IPS-11a (cell line): ENCODE measurements around the gene HMGB3.
"Not testable (repeated sequence)": the region's sequence is repeated elsewhere in the genome, so short reads cannot be mapped to it uniquely, and the experiment has no call there.

Experiments
- H3K4me3 ChIP-seq: one replicate; pipeline ENCODE4 v1.5.1; 2013; ENCODE audit warnings: low read depth, low read length, control low read depth

The HMGB3 gene

DNA sequence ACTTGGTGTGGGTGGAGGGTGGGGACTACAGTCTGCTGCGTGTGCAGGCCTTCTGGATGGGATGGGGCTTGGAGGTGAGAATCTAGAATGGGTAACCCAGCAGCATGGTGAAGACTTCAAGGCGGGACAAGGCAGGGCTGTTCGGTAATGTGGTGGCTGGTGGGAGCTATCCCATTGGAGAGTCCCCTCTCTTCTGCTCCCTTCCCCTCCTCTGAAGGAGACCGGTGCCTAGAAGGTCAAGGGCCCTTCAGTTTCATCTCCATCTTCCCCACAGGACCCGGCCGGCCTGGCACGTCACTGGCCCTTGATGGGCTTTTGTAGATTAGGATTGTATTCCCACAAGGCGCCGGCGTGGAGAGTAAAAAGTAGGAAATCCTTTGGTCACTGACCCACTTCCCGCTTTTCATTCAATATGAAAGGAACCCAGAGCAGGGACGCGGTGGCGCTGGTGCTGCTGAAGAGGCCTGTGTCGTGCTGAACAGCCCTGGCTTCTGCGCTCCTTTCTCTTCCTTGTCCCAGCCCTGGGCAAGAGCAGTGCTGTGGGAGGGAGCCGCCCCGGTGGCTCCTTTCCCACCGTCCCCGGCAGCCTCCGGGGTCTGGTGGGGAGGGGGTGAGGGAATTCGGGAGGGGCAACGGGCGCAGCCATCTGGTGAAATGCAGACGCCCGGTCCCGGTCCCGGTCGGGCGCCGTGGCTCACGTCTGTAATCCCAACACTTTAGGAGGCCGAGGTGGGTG lies 7.3 kb upstream of the HMGB3 start:
- no peak overlapping the region for H3K4me3 ChIP-seq

DNA sequence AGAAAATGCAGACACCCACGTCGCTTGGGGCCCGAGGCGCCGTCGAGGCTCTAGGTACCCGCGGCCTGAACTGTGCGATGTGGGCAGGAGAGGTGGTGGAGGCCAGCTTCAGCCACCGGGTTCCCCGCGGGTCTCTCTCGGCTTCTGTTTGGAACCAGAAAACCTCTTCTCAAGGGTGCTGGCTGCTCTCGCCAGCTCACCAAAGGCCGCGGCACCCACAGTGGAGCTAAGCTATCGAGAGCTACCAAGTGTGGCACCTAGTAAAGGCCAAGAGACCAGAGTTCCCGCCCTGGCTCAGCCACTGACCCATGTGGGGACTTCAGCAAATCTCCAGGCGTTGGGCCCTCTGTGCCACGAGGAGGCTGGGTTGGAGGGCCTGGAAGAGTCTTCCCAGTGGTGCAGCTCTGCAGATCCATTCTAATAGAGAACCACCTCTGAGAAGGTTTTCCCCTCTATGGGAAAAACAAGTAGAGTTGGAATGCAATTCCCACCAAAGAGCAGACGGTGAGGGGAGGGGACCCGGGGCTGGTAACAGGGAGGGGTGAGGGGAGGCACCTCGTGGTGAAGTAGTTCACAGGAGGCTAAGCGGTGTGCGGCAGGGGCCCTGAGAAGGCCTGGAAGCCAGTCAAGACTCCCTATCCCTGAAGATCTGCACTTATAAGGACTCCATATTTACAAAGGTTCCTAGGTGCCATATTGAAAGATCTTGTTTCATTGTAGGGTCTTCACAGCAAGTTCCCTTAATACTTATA lies 5.5 kb upstream of the HMGB3 start:
- no peak overlapping the region for H3K4me3 ChIP-seq

DNA sequence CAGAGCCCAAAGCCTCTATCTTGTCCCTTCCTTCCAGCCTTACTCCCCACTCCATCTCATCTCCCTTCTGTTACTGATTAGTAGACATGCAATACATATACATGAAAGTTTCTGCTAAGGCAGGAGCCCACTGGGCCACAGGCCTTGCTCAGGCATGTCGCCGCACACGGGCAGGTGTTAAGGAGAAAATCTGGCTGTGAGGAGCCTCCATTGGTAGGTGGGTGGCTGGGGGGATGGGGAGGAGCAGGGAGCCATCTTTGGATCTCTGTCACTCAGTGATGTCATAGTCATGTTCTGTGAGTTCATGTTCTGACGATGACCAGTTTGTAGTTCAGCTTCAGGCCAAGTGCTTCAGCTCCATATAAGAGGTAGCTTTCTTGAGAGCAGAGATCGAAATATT lies 2.9 kb upstream of the HMGB3 start:
- H3K4me3 ChIP-seq: no peak overlapping the region

DNA sequence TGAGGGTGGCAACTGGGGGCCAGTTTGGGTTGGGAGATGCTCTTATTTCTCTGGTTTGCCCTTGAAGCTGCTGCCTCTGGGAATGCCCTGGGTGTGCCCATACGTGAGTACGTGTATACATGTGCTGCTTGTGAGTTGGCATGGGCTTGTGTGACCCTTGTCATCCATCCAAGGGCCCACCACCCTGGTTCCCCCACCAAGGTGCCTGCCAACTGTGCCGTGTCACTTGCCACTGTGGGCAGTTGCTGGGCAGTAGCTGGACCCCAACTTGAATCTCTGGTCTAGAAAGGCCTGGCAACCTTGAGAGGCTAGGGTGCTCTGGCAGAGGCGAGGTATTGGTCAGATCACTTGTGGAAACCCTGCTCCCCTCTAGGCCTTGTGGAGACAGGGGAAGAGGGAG lies 2.4 kb upstream of the HMGB3 start:
- H3K4me3 ChIP-seq: no peak overlapping the region

DNA sequence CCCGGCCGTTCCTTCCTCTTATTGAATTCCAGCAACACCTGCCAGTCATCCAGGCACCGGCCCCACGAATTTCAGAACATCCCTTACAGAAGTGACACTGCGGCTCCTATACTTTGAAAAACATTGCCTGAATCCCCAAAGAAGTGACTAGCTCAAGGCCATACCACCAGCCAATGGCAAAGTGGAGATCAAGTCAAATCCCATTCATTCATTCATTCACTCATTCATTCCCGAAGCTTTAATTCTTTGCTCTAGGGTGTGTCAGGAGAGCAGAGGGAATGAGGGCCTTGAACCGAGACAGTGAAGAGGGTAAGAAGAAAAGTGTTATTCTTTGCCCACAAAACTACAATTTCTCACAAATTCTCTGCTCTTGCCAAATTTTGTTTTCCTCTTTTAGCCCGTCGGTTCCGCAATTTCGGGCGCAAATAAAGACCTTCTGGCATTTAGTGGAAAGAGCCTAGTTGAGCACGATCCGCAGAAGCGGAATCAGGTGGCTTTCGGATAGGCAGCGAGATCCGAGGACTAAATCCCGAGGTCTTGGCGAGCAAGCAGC lies 824 bp upstream of the HMGB3 start:
- H3K4me3 ChIP-seq: peak overlapping the region; percentile 27

- H3K4me3 ChIP-seq: peak overlapping the region; percentile 27
Observed at GRCh38 chrX:150983521-150984168, 510 bp downstream of the HMGB3 start.

DNA sequence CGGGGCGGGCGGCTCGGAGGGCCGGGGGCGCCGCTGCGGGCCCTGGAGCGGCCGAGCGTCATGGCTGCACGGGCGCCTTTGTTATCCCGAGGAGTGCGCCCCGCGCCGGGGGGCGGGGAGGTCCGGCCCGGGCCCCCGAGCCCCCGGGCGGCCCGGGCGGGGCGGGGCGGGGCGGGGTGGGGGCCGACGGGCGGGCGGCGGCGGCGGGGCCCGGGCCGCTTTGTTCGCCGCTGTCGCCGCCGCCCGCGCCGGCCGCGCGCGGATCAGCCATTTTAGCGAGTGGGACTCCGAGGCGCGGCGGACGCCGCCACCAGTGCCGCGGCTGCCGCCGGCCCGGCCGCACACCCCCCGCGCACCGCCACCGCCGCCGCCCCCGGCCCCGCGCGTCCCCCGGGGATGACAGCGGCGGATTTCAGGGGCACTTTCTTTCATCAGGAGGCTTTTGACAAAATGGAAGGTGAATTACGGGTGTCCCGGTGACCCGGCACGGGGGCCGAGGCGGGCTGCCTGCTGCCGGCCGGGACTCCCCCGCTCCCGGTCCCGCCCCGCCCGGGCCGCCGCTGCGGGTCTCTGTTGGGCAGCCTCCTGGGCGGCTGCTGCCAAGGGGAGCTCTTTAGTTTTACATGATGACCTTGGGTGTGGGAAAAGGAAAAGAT lies 1.2 kb downstream of the HMGB3 start:
- H3K4me3 ChIP-seq: peak overlapping the region; percentile 48

GRCh38 chrX:150987687-150988086 lies 4.6 kb downstream of the HMGB3 start:
- not testable (repeated sequence) for H3K4me3 ChIP-seq

GRCh38 chrX:150989420-150989819 lies 6.3 kb downstream of the HMGB3 start:
- no peak overlapping the region for H3K4me3 ChIP-seq

DNA sequence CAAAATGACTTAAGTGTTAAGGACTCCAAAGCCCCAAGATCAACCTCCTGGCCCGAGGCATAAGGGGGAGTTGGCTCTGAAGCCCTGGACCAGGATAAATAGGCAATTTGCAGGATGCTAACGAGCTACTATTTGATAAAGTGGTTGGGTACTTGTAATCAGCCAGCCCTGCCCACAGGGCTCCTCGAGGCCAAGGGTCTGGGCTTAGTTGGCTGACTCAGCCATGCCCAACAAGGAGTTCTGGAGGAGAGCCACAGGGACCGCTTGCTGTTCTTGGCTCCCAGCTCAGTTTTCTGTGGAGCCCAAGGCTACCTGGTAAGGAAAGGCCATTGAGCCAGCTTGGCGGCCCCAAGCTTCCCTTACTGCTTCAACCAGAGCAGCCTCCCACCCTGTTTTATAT lies 7.8 kb downstream of the HMGB3 start:
- H3K4me3 ChIP-seq: no peak overlapping the region

- no peak overlapping the region for H3K4me3 ChIP-seq
Observed at GRCh38 chrX:151000861-151001331, 17.8 kb downstream of the HMGB3 start.

DNA sequence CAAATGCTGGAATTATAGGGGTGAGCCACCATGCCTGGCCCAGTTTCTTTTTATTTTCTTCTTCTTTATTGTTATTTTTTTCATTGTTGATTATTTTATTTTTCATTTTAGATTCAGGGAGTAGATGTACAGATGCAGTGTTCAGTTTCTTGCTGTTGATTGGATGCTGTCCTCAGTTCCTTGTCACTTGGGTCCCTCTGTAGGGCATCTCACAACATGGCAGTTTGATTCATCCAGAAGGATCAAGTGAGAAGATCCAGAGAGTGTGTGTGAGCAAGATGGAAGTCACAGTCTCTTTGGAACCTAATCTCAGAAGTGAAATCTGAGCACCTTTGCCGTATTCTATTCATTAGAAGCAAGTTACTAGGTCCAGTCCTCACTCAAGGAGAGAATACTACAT lies 20.9 kb downstream of the HMGB3 start:
- H3K4me3 ChIP-seq: no peak overlapping the region

GRCh38 chrX:151006410-151007109 lies 23.4 kb downstream of the HMGB3 start:
- H3K4me3 ChIP-seq: no peak overlapping the region

DNA sequence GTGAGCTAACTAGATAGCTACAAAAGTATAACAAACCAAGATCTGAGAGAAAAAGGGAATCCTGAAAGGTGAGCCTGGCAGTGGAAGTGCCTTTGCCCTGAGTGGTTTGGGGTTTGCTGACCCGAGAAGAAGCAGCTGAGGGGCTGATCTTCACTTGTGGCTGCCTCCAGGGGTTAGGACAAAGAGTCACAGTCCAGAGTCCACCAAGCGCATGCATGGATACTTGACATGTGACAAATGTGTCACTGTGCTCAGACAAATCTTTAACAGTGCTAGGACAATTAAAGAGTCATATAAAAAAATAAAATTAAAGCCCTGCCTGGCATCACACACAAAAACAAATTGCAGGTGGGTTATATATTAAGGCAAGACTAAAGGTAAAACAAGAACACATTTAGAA lies 26.4 kb downstream of the HMGB3 start:
- no peak overlapping the region for H3K4me3 ChIP-seq

- no peak overlapping the region for H3K4me3 ChIP-seq
Observed at GRCh38 chrX:151013164-151013743, 30.1 kb downstream of the HMGB3 start.

DNA sequence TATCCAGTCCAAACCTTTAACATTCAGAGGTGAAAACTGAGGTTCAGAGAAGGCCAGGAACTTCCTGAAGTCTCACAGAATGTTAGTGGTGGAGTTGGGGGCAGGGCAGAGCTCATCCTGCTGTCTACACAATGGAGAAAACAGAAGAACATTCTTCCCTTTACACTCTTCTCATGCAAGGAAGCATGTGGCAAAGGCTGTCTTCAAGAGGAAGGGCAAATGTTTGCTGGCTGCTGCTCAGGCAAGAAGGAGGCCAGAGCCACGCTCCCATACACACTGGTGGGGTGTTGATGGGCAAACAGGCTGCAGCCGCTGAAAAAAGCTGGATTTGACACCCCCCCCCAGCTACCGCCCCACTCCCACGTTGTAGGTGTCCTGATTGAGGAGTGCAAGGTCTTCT lies 32.5 kb downstream of the HMGB3 start:
- H3K4me3 ChIP-seq: no peak overlapping the region

- no peak overlapping the region for H3K4me3 ChIP-seq
Observed at GRCh38 chrX:151019856-151020255, 36.7 kb downstream of the HMGB3 start.

- H3K4me3 ChIP-seq: no peak overlapping the region
Observed at GRCh38 chrX:151030845-151031244, 47.7 kb downstream of the HMGB3 start.

- no peak overlapping the region for H3K4me3 ChIP-seq
Observed at GRCh38 chrX:151031391-151031975, 48.3 kb downstream of the HMGB3 start.

- no peak overlapping the region for H3K4me3 ChIP-seq
Observed at GRCh38 chrX:151039351-151039750, 56.2 kb downstream of the HMGB3 start.
